HUES6 (cell line): Measurements from ENCODE around the gene ARSB.

Experiments used
- H3K27ac ChIP-seq: 2 replicates; pipeline ENCODE4 v1.7.0; 2013; ENCODE audit warnings: low read depth, mild to moderate bottlenecking, low read length, inconsistent platforms
- H3K27me3 ChIP-seq: 2 replicates; pipeline ENCODE4 v1.6.1; 2013; ENCODE audit warnings: low read length; ENCODE audit not compliant: control insufficient read depth, insufficient read depth
- H3K36me3 ChIP-seq: 2 replicates; pipeline ENCODE4 v1.6.1; 2013; ENCODE audit warnings: low read length; ENCODE audit not compliant: control insufficient read depth, insufficient read depth
- H3K4me1 ChIP-seq: 2 replicates; pipeline ENCODE4 v1.6.1; 2013; ENCODE audit warnings: low read length; ENCODE audit not compliant: control insufficient read depth, insufficient read depth
- H3K4me3 ChIP-seq: 2 replicates; pipeline ENCODE4 v1.5.1; 2013; ENCODE audit warnings: low read depth, low read length
- H3K9ac ChIP-seq: one replicate; pipeline ENCODE4 v1.6.1; 2013; ENCODE audit warnings: mild to moderate bottlenecking, low read length
- H3K9me3 ChIP-seq: 2 replicates; pipeline ENCODE4 v1.6.1; 2013; ENCODE audit warnings: low read depth, low read length; ENCODE audit not compliant: control insufficient read depth, insufficient read depth

The ARSB gene

DNA sequence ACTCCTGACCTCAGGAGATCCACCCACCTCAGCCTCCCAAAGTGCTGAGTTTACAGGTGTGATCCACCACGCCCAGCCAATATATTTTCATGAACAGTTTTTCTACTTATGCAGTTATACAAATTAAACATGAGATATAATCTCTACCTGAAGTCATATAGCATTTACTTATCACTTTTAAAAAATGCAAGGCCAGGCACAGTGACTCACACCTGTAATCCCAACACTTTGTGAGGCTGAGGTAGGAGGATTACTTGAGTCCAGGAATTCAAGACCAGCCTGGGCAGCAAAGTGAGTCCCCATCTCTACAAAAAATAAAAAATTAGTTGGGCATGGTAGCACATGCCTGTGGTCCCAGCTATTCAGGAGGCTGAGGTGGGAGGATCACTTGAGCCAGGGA lies 171.8 kb downstream of the ARSB start:
- Histone ChIP-seq H3K36me3 (no peaks in the 10 kb centered on the region), H3K27me3 (no peaks in the 10 kb centered on the region), H3K4me1 (no peaks in the 10 kb centered on the region)

DNA sequence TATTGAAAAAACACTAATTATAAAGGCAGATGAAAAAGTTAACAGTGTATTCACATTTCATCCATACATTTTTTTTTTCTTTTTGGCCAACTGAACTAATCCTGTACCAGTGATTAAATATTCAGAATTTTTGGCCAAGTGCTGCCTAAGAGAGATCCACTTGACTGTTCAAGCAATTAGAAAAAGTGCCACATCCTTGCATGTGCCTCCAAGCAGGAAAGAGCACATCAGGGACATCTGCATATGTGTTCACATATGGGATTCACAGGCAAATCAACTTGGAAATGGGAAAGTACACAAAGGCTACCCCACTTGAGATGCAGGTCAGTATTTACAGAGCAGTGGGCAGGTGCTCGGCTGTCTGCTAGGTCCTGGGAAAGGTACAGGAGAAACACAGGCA lies 173.2 kb downstream of the ARSB start:
- no peaks in the 10 kb centered on the region for H3K9me3 ChIP-seq
- H3K9ac ChIP-seq, result no peak overlapping the region
- H3K27ac ChIP-seq, result no peak overlapping the region
- H3K4me1 ChIP-seq, result no peaks in the 10 kb centered on the region
- H3K27me3 ChIP-seq, result no peaks in the 10 kb centered on the region
- H3K4me3 ChIP-seq, result no peak overlapping the region
- no peaks in the 10 kb centered on the region for H3K36me3 ChIP-seq

More for the DNA sequence above, 171.8 kb downstream of the ARSB start:
- Histone ChIP-seq H3K9me3 (no peaks in the 10 kb centered on the region), H3K27ac (no peak overlapping the region), H3K9ac (no peak overlapping the region), H3K4me3 (no peak overlapping the region)

DNA sequence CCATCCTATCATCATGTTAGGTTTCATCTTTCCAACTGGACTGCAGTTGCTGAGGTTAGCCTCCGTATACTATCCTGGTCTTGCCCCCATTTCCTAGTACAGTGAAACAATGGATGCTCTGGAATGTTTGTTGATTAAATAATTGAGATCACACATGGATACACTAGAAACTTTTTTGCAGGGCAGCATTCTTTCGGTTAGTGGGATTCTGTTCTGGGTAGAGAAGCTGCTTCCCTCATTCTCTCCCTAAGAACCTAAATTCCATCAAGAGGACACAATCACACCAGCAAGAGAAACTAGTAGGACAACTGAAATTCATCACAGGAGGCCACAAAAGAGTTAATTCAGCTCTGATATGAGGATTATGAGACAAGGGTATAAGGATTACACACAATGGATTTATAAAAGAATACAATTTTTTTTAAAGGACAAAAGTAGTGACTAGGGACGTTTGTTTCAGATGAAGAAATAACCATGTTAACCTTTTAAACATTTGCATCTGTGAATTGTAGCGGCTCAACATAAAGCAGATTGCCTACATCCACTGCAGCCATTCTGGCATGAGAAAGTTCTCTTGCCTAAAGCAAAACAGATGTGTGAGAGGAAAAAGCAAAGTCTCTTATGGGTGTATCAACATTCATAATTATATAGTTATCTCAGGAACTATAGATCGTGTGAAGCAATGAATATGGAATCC lies 173.8 kb downstream of the ARSB start:
- Histone ChIP-seq H3K9me3 (no peaks in the 10 kb centered on the region), H3K9ac (no peak overlapping the region), H3K36me3 (no peaks in the 10 kb centered on the region), H3K27me3 (no peaks in the 10 kb centered on the region), H3K27ac (no peak overlapping the region), H3K4me1 (no peaks in the 10 kb centered on the region), H3K4me3 (no peak overlapping the region)

DNA sequence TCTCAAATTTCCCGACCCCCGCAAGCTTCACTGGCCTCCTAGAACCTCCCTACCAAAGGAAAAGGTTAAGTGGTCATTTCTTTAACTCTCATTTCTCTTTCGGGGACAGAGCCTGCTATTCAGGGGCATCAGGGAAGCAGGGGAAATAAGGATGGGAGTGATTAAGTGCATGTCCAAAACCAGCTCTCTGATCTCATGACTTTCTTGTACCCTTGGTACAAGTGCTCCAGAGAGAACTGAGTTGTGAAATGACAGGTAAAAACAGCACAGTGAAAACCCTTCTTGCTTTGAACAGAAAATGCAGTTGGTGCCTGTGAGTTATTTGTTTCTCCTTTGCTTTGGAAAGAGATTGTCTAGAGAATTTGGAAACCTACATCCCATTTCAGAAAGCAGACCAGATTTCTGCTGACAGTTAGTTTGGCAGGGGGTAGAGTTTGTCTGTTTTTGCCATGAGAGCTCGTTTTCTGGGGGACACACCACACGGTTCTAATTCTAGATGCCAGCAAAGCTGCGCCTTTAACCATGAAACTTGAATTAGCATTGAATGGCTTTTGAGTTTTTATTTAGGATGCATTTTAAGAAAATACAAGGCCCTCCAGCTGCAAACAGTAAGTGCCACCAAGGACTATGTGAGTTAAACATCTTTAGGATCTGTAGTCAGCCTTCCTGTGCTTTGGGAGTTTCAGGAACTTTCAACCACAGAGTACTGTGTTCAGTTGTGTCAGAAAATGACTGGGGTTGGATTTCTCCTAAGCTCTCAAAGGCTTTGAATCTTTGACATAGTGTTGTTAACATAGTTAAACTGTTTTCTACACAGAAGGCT lies 174.8 kb downstream of the ARSB start:
- Histone ChIP-seq H3K27me3 (no peaks in the 10 kb centered on the region), H3K9me3 (no peaks in the 10 kb centered on the region), H3K9ac (no peak overlapping the region), H3K4me3 (no peak overlapping the region), H3K36me3 (no peaks in the 10 kb centered on the region), H3K27ac (no peak overlapping the region), H3K4me1 (no peaks in the 10 kb centered on the region)

DNA sequence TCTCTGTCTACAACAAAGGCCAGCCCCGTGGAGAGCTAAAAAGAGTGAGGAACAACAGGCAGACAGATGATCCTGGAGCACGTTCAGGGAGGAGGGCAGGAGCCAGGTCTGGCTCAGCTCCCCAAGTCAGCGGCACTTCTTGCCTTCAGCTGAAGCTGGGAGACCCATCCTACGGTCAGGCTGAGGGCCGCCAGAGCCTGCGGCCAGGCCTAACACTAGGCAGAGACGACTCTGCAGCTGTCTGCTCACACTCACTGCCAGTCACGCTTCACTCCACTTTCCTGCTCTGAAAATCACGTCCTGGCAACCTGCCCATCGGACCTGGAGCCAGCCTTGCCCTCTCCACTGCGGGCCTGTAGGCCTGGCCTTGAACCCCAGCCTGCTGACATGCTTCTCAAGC lies 175.7 kb downstream of the ARSB start:
- no peak overlapping the region for H3K27ac ChIP-seq
- H3K27me3 ChIP-seq, result no peaks in the 10 kb centered on the region
- no peaks in the 10 kb centered on the region for H3K9me3 ChIP-seq
- no peaks in the 10 kb centered on the region for H3K4me1 ChIP-seq
- H3K36me3 ChIP-seq, result no peaks in the 10 kb centered on the region
- H3K4me3 ChIP-seq, result no peak overlapping the region
- H3K9ac ChIP-seq, result no peak overlapping the region

DNA sequence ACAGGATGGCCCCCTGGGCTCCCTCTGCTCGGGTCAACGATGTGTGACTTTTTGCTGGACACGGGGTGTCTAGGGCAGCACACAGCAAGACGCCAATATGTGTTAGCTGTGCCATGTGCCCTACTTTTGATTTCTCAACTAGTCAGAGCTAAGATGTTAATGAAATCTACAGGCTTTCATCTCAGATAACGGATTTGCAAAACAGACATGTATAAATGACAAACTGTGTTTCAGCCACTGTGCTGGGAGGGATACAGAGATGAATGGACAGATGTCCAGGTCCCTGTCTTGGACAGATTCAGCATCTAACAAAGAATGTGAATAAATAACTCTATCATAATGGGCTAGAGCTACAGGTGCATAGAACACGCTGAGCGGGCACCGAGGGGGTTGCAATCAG lies 176.3 kb downstream of the ARSB start:
- Histone ChIP-seq H3K36me3 (no peaks in the 10 kb centered on the region), H3K27ac (no peak overlapping the region), H3K9me3 (no peaks in the 10 kb centered on the region), H3K4me3 (no peak overlapping the region), H3K4me1 (no peaks in the 10 kb centered on the region), H3K27me3 (no peaks in the 10 kb centered on the region), H3K9ac (no peak overlapping the region)

DNA sequence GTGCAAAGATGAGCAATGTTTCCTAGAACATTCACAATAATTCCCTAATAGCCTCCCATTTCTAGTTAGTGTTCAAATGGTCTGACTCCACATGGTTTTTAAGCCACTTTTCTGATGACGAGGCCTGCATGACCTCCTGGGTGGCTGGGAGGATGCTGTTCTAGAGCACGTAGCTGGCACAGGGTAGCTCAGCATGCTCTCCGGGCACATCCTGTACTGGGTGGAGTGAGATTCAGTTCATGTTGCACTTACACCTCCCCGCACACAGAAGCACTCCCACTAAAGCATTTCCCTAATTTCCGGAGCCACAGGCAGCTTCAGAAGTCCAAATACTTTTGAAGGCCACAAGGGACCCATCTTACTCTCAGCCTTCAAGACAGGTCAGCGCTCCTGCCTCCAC lies 176.7 kb downstream of the ARSB start:
- H3K4me3 ChIP-seq, result no peak overlapping the region
- H3K4me1 ChIP-seq, result no peaks in the 10 kb centered on the region
- H3K9me3 ChIP-seq, result no peaks in the 10 kb centered on the region
- no peaks in the 10 kb centered on the region for H3K27me3 ChIP-seq
- no peak overlapping the region for H3K27ac ChIP-seq
- no peak overlapping the region for H3K9ac ChIP-seq
- no peaks in the 10 kb centered on the region for H3K36me3 ChIP-seq

DNA sequence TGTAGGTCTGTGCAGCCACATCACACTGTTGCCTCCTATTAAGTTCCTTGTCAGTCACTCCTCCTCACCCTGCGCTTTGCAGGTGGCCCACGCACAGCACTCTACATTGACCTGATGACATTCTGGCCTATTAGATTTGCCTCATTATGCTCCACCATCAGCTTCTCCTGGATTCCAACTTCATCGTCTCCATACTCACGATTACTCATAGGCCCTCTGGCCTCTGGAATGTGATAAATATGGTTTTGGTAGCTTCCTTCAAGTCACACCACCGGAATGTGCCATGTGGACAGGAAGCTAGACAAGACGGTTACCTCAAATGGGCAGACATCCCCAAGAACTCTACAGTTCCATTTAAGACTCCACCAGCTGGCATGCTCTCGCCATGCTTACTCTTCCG lies 178.6 kb downstream of the ARSB start:
- H3K4me1 ChIP-seq, result no peaks in the 10 kb centered on the region
- no peaks in the 10 kb centered on the region for H3K27me3 ChIP-seq
- H3K9me3 ChIP-seq, result peaks cover 1% of the 10 kb centered on the region; the same call in 1 of the 2 replicates
- H3K9ac ChIP-seq, result no peak overlapping the region
- no peak overlapping the region for H3K27ac ChIP-seq
- H3K36me3 ChIP-seq, result no peaks in the 10 kb centered on the region
- H3K4me3 ChIP-seq, result no peak overlapping the region

DNA sequence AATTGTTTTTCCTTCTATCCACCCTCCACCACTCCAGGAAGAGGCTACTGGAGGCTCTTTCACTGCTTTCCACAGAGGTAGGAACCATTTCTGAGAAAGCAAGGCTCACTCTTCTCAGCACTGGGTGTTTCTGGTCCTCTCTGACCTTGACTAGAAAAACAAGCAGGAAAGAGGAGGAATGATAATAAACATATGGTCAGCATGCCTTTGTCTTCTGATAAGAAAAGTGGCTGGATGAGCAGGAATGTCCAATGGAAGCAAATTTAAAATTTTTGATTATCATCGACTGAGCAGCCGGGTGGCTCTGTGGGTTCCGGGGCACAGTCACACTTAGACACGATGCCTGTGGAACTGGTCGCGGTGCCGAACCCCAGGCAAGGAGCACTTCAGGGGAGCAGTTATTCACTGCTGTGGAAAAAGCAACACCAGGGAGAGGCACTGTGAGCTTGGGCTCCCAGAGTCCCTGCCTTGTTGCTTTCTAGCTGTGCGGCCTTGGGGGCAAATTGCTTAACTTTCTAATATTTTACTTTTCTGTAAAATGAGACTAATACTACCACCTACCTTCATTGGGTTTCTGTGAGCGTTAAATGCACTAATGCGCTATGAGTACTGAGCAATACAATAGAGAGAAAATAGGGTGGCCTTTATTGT lies 179.5 kb downstream of the ARSB start:
- H3K4me1 ChIP-seq, result no peaks in the 10 kb centered on the region
- peaks cover 11% of the 10 kb centered on the region for H3K9me3 ChIP-seq
- H3K27me3 ChIP-seq, result no peaks in the 10 kb centered on the region
- H3K27ac ChIP-seq, result no peak overlapping the region
- H3K9ac ChIP-seq, result no peak overlapping the region
- no peaks in the 10 kb centered on the region for H3K36me3 ChIP-seq
- no peak overlapping the region for H3K4me3 ChIP-seq

DNA sequence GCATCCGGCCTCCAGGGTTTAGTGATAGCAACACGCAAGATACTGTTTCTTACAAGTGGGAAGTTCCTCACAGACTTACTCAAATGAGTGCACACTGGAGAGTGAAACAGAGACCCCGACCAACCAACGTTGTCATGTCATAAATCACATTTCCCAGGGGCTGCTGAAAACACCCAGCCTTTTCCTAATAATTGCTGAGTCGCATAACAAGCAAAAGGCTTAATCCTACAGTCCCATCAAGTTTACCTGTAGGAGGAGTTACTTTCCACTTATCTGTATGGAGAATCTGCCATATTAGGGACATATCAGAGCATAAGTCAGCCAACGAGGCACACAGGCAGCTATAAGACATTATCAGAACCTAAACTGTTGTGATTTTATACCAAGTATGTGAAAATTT lies 180.1 kb downstream of the ARSB start:
- Histone ChIP-seq H3K9ac (no peak overlapping the region), H3K27ac (no peak overlapping the region), H3K4me3 (no peak overlapping the region), H3K4me1 (no peaks in the 10 kb centered on the region), H3K27me3 (no peaks in the 10 kb centered on the region), H3K36me3 (no peaks in the 10 kb centered on the region), H3K9me3 (peaks cover 11% of the 10 kb centered on the region)

DNA sequence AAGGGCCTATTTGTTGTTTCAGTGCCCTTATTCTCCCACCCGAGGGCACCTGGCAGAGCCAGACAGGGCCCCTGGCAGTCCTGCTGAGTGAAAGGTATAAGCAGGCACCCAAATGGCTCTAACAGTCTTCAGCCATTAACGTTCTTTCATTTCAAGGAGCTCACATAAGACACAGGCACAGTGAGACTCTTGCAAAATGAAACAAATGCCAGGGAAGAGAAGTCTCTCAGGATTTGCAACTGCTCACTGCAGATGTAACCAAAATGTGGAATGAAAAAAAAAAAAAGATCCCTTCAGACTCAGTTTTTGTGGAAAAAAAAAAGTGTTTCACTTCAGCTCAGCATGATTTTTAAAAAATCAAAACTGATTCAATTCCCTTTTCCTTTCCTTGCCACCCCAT lies 181.2 kb downstream of the ARSB start:
- Histone ChIP-seq H3K27me3 (no peaks in the 10 kb centered on the region), H3K27ac (no peak overlapping the region), H3K9me3 (peaks cover 11% of the 10 kb centered on the region), H3K36me3 (no peaks in the 10 kb centered on the region), H3K4me3 (no peak overlapping the region), H3K9ac (no peak overlapping the region), H3K4me1 (no peaks in the 10 kb centered on the region)
